Thoracic aorta (tissue), 2 donors: ENCODE measurements around the gene PLPP6. TPM values are rescaled to one million over a fixed set of nuclear protein-coding genes. Genes with fewer than 3 reads are reported as not detected.
A peak's percentile ranks its signal among the peaks of the same experiment; 100 is the strongest.

Experiments used
- ATAC-seq: fragments of 150-250 bp; one replicate; pipeline ENCODE4 v1.8.0; 2017; ENCODE audit warnings: low read depth; ENCODE audit not compliant: insufficient number of reproducible peaks, low FRiP score
- DNase-seq: peaks from one replicate; pipeline ENCODE4 v3.0.0-alpha.2; 2020; ENCODE audit warnings: low spot score
- H3K27ac ChIP-seq, 2 donors: fragments of 200-600 bp; sonication (generic); 1 replicate in 1 of 2; 2 replicates in 1 of 2; pipeline ENCODE4 v1.5.1; 2016; ENCODE audit warnings: mild to moderate bottlenecking in 2 of 2, moderate library complexity in 2 of 2
- H3K27me3 ChIP-seq: fragments of 200-600 bp; sonication (generic); replicated peaks from 2 replicates; pipeline ENCODE4 v1.6.0; 2016; ENCODE audit warnings: mild to moderate bottlenecking; ENCODE audit not compliant: insufficient read depth
- H3K36me3 ChIP-seq: fragments of 200-600 bp; sonication (generic); one replicate; pipeline ENCODE4 v1.5.1; 2016
- H3K4me1 ChIP-seq, 2 donors: fragments of 200-600 bp; sonication (generic); 1 replicate in 1 of 2; 2 replicates in 1 of 2; pipeline versions ENCODE4 v1.5.1 to v1.6.0; 2016; ENCODE audit warnings: low read depth in 2 of 2, mild to moderate bottlenecking in 1 of 2; ENCODE audit not compliant: control insufficient read depth in 1 of 2
- H3K4me3 ChIP-seq: fragments of 200-600 bp; sonication (generic); 2 replicates; pipeline ENCODE4 v1.5.1; 2016; ENCODE audit warnings: mild to moderate bottlenecking
- H3K9me3 ChIP-seq: fragments of 200-600 bp; sonication (generic); 2 replicates; pipeline ENCODE4 v1.5.1; 2016
- CTCF ChIP-seq: fragments of 200-600 bp; sonication (generic); IDR thresholded peaks from one replicate; pipeline ENCODE4 v1.5.1; 2019; ENCODE audit warnings: antibody characterized with exemption
- total RNA-seq, 2 donors: library from RNA; depleted of rRNA; stranded (reverse); fragments of >200 nt; gene quantifications; one replicate each; pipeline versions ENCODE4 v1.1.0 to v1.2.3, GENCODE V29; 2016

PLPP6 gene
- total RNA-seq, 2 donors from 2014 or later = 4.5 to 5.0 TPM

- Histone ChIP-seq H3K36me3 (no peaks in the 10 kb centered on the region), H3K9me3 (no peaks in the 10 kb centered on the region), H3K27me3 (no peaks in the 10 kb centered on the region), H3K27ac (peak overlapping the region in 1 of 2 donors; percentile 20), H3K4me3 (peak overlapping the region; percentile 31), H3K4me1 (peaks cover 41 to 78% of the 10 kb centered on the region in 2 donors)
- no peak for TF ChIP-seq CTCF
- DNase-seq (no peak), ATAC-seq (no peak)
Measured at GRCh38 chr9:4689687-4690104, 27.6 kb downstream of the PLPP6 start.

- peak overlapping the region in 1 of 2 donors; percentile 20 for H3K27ac ChIP-seq
- peak overlapping the region; percentile 31 for H3K4me3 ChIP-seq
- H3K9me3 ChIP-seq = no peaks in the 10 kb centered on the region
- no peak for TF ChIP-seq CTCF
- DNase-seq = no peak
- peaks cover 41 to 74% of the 10 kb centered on the region in 2 donors for H3K4me1 ChIP-seq
- ATAC-seq = no peak
- H3K27me3 ChIP-seq = no peaks in the 10 kb centered on the region
- H3K36me3 ChIP-seq = peaks cover 1% of the 10 kb centered on the region
Measured at GRCh38 chr9:4690144-4690543, 28.1 kb downstream of the PLPP6 start.

DNA sequence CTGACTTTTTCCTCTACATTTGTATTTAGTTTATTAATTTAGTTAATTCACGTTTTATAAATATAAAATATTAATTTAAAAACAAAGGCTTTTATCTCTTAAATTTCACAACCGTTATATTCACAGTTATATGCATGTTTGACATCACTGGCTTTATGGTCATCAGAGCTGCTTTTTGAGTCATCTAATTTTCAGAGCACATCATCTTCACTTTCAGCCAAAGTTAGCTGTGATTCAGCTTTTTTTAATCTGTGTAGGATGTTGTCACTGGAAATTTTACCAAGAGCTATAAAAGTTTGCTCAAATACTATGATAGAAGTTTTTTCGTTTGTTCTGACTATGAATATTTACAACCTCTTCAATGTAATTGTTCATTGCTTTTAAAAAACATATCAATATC lies 29.7 kb downstream of the PLPP6 start:
- no peaks in the 10 kb centered on the region for H3K9me3 ChIP-seq
- ATAC-seq (no peak), DNase-seq (no peak)
- no peak for TF ChIP-seq CTCF
- peaks cover 30 to 57% of the 10 kb centered on the region in 2 donors for H3K4me1 ChIP-seq
- H3K36me3 ChIP-seq = peaks cover 6% of the 10 kb centered on the region
- no peaks in the 10 kb centered on the region for H3K27me3 ChIP-seq
- no peak overlapping the region for H3K4me3 ChIP-seq
- no peak overlapping the region for H3K27ac ChIP-seq

DNA sequence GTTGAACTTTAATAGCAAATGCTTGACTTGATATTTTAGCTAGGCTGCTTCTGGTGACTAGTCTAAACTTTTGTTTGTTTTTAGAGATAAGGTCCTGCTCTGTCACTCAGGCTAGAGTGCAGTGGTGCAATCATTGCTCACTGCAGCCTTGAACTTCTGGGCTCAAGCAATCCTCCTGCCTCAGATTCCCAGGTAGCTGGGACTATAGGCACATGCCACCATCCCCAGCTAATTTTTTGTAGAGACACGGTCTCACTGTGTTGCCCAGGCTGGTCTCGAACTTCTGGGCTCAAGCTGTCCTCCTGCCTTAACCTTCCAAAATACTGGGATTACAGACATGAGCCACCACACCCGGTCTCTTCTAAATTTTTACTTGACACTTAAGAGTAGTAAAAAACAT lies 38.0 kb downstream of the PLPP6 start:
- ATAC-seq = no peak
- no peak for TF ChIP-seq CTCF
- Histone ChIP-seq H3K4me3 (no peak overlapping the region), H3K9me3 (no peaks in the 10 kb centered on the region), H3K27me3 (no peaks in the 10 kb centered on the region), H3K27ac (no peak overlapping the region), H3K36me3 (peaks cover 32% of the 10 kb centered on the region), H3K4me1 (no peaks in the 10 kb centered on the region)
- no peak for DNase-seq

DNA sequence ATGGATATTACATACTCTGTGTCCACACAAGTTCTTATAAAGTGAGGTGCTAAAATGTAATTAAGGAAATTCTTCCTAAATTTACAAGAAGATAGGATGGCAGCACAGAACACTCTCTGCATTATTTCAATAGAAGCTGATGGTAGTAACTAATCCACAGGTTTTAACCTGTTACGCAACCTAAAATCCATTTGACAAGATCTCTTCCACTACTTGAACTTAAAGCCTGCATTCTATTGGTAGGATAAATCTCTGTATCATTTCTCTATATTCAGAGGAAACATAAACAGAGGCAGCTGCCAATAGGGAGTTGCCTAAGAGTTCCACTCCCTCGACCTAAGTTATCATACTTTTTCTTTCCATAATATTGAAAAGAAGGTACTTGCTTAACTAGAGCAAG lies 38.8 kb downstream of the PLPP6 start:
- H3K4me3 ChIP-seq = no peak overlapping the region
- H3K36me3 ChIP-seq = peaks cover 26% of the 10 kb centered on the region
- no peak overlapping the region for H3K27ac ChIP-seq
- TF ChIP-seq CTCF = no peak
- H3K9me3 ChIP-seq = no peaks in the 10 kb centered on the region
- no peaks in the 10 kb centered on the region for H3K27me3 ChIP-seq
- DNase-seq (no peak), ATAC-seq (no peak)
- no peaks in the 10 kb centered on the region for H3K4me1 ChIP-seq
